Gastroesophageal sphincter (tissue), 4 donors: Measurements from ENCODE around the gene MUC5B. TPM values are rescaled to one million over a fixed set of nuclear protein-coding genes. Genes with fewer than 3 reads are reported as not detected.

Experiments
- ATAC-seq: fragments of 150-250 bp; one replicate; pipeline ENCODE4 v1.9.1; 2016; ENCODE audit warnings: mild to moderate bottlenecking, moderate library complexity
- H3K27ac ChIP-seq, 4 donors: fragments of 200-600 bp; sonication (generic) in 3 of 4; 1 replicate in 3 of 4; 2 replicates in 1 of 4; pipeline ENCODE4 v1.5.1; 2016 to 2019
- H3K27me3 ChIP-seq: fragments of 200-600 bp; sonication (generic); one replicate; pipeline ENCODE4 v1.5.1; 2019
- H3K36me3 ChIP-seq, 2 donors: fragments of 200-600 bp; sonication (generic); one replicate each; pipeline ENCODE4 v1.5.1; 2019; ENCODE audit warnings: control low read depth in 1 of 2
- H3K4me1 ChIP-seq, 3 donors: fragments of 200-600 bp; sonication (generic); 1 replicate in 2 of 3; 2 replicates in 1 of 3; pipeline ENCODE4 v1.5.1; 2016 to 2019; ENCODE audit warnings: control low read depth in 2 of 3
- H3K4me3 ChIP-seq, 2 donors: fragments of 200-600 bp; sonication (generic); one replicate each; pipeline ENCODE4 v1.5.1; 2019; ENCODE audit warnings: mild to moderate bottlenecking in 1 of 2, moderate library complexity in 1 of 2
- H3K9me3 ChIP-seq, 3 donors: fragments of 200-600 bp; sonication (generic); one replicate each; pipeline ENCODE4 v1.5.1; 2017 to 2019; ENCODE audit warnings: control low read depth in 2 of 3
- EP300 ChIP-seq: sonication (generic); formaldehyde crosslinking; IDR thresholded peaks from one replicate; pipeline ENCODE4 v1.6.1; 2017; ENCODE audit warnings: antibody characterized with exemption, mild to moderate bottlenecking
- POLR2A ChIP-seq, 2 donors: fragments of 450-650 bp; IDR thresholded peaks; one replicate each; pipeline ENCODE4 v1.6.1; 2017; ENCODE audit warnings: antibody characterized with exemption in 2 of 2, mild to moderate bottlenecking in 2 of 2, moderate library complexity in 1 of 2
- POLR2AphosphoS5 ChIP-seq: sonication (generic); formaldehyde crosslinking; IDR thresholded peaks from one replicate; pipeline ENCODE4 v1.6.1; 2017; ENCODE audit warnings: antibody characterized with exemption
- WGBS, 2 donors: methylation state at CpG; one replicate each; pipeline ENCODE4 v1.1.5; 2018; ENCODE audit warnings: low coverage in 1 of 2; 5-methylcytosine and 5-hydroxymethylcytosine counted together
- total RNA-seq, 4 donors: library from RNA; depleted of rRNA; stranded (reverse); fragments of >200 nt; gene quantifications; one replicate each; pipeline ENCODE4 v1.1.0, GENCODE V29; 2016
- TF ChIP-seq, protein P1 (sequence below), 4 experiments: fragments of 200-600 bp in 2 of 4; fragments of 450-650 bp in 2 of 4; sonication (generic) in 1 of 4; IDR thresholded peaks; one replicate each; pipeline ENCODE4 v1.5.1; 2017 to 2019; ENCODE audit warnings: antibody characterized with exemption in 4 of 4, mild to moderate bottlenecking in 2 of 4, moderate library complexity in 2 of 4

Gene MUC5B
- total RNA-seq, 4 donors from 2014 or later, result 0.13 to 199 (median 0.60) TPM

GRCh38 chr11:1228921-1229451, 6.1 kb downstream of the MUC5B start:
- no CpG with 5 or more reads among the region's 18 CpGs for WGBS, 2 donors
- H3K4me1 ChIP-seq, result no peaks in the 10 kb centered on the region
- no peak for ATAC-seq
- TF ChIP-seq EP300 (no peak), POLR2A (IDR thresholded peaks at IDR 0.05) (no peak), POLR2AphosphoS5 (no peak)
- TF ChIP-seq, protein P1, sequence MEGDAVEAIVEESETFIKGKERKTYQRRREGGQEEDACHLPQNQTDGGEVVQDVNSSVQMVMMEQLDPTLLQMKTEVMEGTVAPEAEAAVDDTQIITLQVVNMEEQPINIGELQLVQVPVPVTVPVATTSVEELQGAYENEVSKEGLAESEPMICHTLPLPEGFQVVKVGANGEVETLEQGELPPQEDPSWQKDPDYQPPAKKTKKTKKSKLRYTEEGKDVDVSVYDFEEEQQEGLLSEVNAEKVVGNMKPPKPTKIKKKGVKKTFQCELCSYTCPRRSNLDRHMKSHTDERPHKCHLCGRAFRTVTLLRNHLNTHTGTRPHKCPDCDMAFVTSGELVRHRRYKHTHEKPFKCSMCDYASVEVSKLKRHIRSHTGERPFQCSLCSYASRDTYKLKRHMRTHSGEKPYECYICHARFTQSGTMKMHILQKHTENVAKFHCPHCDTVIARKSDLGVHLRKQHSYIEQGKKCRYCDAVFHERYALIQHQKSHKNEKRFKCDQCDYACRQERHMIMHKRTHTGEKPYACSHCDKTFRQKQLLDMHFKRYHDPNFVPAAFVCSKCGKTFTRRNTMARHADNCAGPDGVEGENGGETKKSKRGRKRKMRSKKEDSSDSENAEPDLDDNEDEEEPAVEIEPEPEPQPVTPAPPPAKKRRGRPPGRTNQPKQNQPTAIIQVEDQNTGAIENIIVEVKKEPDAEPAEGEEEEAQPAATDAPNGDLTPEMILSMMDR (IDR thresholded peaks at IDR 0.05), result no peak
- peaks cover 90% of the 10 kb centered on the region for H3K27me3 ChIP-seq
- no peaks in the 10 kb centered on the region for H3K36me3 ChIP-seq
- no peak overlapping the region for H3K27ac ChIP-seq
- no peak overlapping the region for H3K4me3 ChIP-seq
- H3K9me3 ChIP-seq, result no peaks in the 10 kb centered on the region

DNA sequence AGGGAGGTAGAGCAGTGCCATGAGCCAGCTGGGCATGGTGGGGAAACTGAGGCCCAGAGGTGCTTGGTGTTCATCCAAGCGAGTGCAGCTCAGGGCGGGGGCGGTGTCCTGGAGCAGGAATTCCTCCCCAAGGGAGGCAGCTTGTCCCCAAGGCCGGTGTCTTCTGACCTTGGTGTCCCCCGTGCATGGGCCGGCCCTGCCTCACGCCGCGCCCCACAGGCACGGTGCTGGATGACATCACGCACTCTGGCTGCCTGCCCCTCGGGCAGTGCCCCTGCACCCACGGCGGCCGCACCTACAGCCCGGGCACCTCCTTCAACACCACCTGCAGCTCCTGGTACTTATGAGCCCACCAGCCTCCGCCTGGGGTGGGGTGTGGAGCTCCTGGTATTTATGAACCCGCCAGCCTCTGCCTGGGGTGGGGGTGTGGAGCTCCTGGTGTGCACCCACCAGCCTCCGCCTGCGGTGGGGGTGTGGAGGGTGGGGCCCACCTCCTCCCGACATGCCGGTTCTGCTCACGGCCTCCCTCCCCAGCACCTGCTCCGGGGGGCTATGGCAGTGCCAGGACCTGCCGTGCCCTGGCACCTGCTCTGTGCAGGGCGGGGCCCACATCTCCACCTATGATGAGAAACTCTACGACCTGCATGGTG, 6.7 kb downstream of the MUC5B start:
- TF ChIP-seq POLR2A (IDR thresholded peaks at IDR 0.05) (no peak), EP300 (no peak), POLR2AphosphoS5 (no peak)
- TF ChIP-seq, protein P1 (IDR thresholded peaks at IDR 0.05), result no peak
- Histone ChIP-seq H3K4me1 (no peaks in the 10 kb centered on the region), H3K27me3 (peaks cover 84% of the 10 kb centered on the region), H3K4me3 (no peak overlapping the region), H3K9me3 (no peaks in the 10 kb centered on the region), H3K27ac (no peak overlapping the region), H3K36me3 (no peaks in the 10 kb centered on the region)
- ATAC-seq, result no peak
- no CpG with 5 or more reads among the region's 27 CpGs for WGBS, 2 donors

DNA sequence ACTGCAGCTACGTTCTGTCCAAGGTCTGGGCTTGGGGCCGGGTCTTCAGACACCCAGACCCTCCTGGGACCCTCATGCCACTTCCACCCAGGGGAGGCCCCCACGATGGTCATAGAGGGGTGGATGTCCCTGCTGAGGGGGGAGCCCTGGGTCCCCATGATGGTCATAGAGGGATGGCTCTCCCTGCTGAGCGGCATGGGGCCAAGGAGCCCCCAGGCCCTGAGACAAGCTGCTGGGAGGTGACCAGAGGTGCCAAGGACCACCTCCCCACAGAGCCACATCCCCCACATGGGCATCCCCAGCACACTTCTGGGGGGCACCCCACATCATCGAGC, 7.2 kb downstream of the MUC5B start:
- 80% methylated on average over 1 of the region's 5 CpGs; no CpG with 5 or more reads in 1 of the 2 donors for WGBS, 2 donors
- Histone ChIP-seq H3K36me3 (no peaks in the 10 kb centered on the region), H3K27me3 (peaks cover 79% of the 10 kb centered on the region), H3K27ac (no peak overlapping the region), H3K9me3 (no peaks in the 10 kb centered on the region), H3K4me3 (no peak overlapping the region), H3K4me1 (no peaks in the 10 kb centered on the region)
- no peak for ATAC-seq
- no peak for TF ChIP-seq POLR2AphosphoS5
- no peak for TF ChIP-seq EP300
- TF ChIP-seq POLR2A (IDR thresholded peaks at IDR 0.05), result no peak
- TF ChIP-seq, protein P1 (IDR thresholded peaks at IDR 0.05), result no peak

DNA sequence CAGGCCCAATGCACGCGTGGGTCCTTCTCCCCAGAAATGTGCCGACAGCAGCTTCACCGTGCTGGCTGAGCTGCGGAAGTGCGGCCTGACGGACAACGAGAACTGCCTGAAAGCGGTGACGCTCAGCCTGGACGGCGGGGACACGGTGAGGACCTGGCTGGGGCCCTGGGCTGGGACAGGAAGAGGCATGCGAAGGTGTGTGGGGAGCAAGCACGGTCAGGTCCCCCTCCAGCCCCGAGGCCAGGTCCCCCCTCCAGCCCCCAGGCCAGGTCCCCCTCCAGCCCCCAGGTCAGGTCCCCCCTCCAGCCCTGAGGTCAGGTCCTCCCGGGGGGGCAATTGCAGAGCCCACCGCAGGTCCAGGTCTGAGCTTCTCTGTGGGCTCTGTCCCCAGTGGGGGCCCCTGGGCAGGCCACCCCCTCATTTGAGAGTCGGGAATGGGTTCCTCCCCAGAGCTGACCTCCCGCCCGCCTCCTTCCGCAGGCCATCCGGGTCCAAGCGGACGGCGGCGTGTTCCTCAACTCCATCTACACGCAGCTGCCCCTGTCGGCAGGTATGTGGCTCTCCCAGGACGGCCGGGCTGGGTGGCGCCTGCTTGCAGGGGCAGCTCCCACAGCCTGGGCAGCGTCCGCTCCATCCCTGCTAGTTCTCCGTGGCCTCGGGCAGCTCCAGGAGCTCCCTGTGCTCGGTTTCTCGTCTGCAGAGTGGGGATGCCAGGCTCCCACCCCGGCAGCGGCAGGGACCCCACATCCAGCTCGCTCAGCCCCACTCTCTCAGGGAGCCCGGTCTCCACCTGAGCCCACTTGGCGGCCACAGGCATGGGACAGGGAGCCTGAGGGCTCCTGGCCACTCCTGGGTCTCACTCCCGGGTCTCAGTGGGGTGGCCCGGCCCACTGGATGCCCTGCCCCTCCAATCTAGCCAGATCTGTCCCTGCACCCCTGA, 7.9 kb downstream of the MUC5B start:
- Histone ChIP-seq H3K4me3 (no peak overlapping the region), H3K27me3 (peaks cover 72% of the 10 kb centered on the region), H3K36me3 (no peaks in the 10 kb centered on the region), H3K27ac (no peak overlapping the region), H3K4me1 (no peaks in the 10 kb centered on the region), H3K9me3 (no peaks in the 10 kb centered on the region)
- WGBS, 2 donors, result 60 to 68% methylated on average over 2 to 5 of the region's 45 CpGs
- no peak for ATAC-seq
- TF ChIP-seq POLR2A (IDR thresholded peaks at IDR 0.05) (no peak), POLR2AphosphoS5 (no peak), EP300 (no peak)
- TF ChIP-seq, protein P1 (IDR thresholded peaks at IDR 0.05), result no peak
